ENCODE results near the gene TMPRSS11A. TPM values are rescaled to one million over a fixed set of nuclear protein-coding genes. Genes with fewer than 3 reads are reported as not detected.
A peak's percentile ranks its signal among the peaks of the same experiment; 100 is the strongest.

TMPRSS11A gene
- total RNA-seq, 2 donors from 2014 or later = not detected

GRCh38 chr4:67874986-67875385 lies 88.3 kb downstream of the TMPRSS11A start:
- TF ChIP-seq CTCF (IDR thresholded peaks at IDR 0.05) = no peak
- no peak for TF ChIP-seq POLR2A (IDR thresholded peaks at IDR 0.05)
- Histone ChIP-seq H3K36me3 (replicated peaks in 1 of 2; ENCODE audit: insufficient read depth in 1 of 2, low read depth in 2 of 2) (no peaks in the 10 kb centered on the region), H3K9me3 (no peaks in the 10 kb centered on the region), H3K4me1 (no peaks in the 10 kb centered on the region), H3K27me3 (no peaks in the 10 kb centered on the region), H3K27ac (no peak overlapping the region), H3K4me3 (no peak overlapping the region)
- intact Hi-C loops (cut with DNase I) = loop anchor here (5.0 kb wide), 1 partner anchor 297 kb away; no protein-coding TSS in a partner anchor
- ATAC-seq = no peak
- WGBS, 2 donors = 65 to 69% methylated on average over 2 of the region's 2 CpGs
- DNase-seq = no peak

DNA sequence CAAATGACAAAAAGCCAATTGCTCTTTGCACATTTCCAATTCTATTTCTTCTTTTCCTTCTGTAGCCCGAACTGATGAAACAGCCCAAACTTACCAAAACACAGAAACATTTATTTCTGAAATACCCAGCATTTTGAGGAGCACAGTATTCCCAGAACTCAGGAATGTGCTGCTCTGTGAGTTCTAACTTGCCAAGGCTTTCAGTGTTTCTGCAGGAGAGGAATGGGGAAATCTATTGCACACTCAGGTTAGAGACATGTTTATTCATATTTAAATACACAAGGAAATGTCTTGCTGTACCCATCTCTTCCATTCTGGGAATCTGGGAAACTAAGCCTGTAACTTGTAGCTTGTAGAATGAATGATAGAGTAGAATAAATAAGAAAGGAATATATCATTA lies 90.2 kb downstream of the TMPRSS11A start:
- WGBS, 2 donors = 55 to 75% methylated on average over 1 of the region's 1 CpG
- Histone ChIP-seq H3K9me3 (no peaks in the 10 kb centered on the region), H3K36me3 (replicated peaks in 1 of 2; ENCODE audit: insufficient read depth in 1 of 2, low read depth in 2 of 2) (no peaks in the 10 kb centered on the region), H3K4me3 (no peak overlapping the region), H3K27me3 (no peaks in the 10 kb centered on the region), H3K4me1 (no peaks in the 10 kb centered on the region), H3K27ac (no peak overlapping the region)
- DNase-seq (no peak), ATAC-seq (no peak)
- intact Hi-C loops (cut with DNase I) = no loop called here
- TF ChIP-seq CTCF (IDR thresholded peaks at IDR 0.05) (no peak), POLR2A (IDR thresholded peaks at IDR 0.05) (no peak)

DNA sequence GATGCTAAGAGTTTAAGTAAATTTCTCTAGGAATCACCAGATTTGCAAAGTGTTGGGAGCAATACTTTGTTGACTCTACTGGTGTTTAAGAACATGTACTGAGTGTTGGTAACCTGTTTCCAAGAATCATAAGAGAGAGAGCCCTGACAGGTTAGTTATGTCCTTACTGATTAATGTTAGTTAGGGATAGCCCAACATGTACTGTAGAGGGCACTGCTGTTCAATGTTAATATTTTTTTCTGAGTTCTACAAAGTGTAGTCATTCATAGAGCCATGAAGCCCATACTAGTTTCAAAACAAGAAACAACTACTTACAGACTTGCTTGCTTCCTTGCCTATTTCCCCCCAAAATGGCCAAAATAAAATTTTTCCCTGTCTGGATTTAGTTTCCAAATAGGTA lies 91.4 kb downstream of the TMPRSS11A start:
- intact Hi-C loops (cut with DNase I) = no loop called here
- H3K27ac ChIP-seq = no peak overlapping the region
- H3K4me1 ChIP-seq = no peaks in the 10 kb centered on the region
- H3K27me3 ChIP-seq = no peaks in the 10 kb centered on the region
- no peaks in the 10 kb centered on the region for H3K9me3 ChIP-seq
- no peak for DNase-seq
- TF ChIP-seq POLR2A (IDR thresholded peaks at IDR 0.05) (no peak), CTCF (IDR thresholded peaks at IDR 0.05) (peak in 6 of 7 experiments; percentile 16 to 56 (median 34))
- peak; percentile 53 for ATAC-seq
- H3K4me3 ChIP-seq = no peak overlapping the region
- H3K36me3 ChIP-seq (replicated peaks in 1 of 2; ENCODE audit: insufficient read depth in 1 of 2, low read depth in 2 of 2) = no peaks in the 10 kb centered on the region

DNA sequence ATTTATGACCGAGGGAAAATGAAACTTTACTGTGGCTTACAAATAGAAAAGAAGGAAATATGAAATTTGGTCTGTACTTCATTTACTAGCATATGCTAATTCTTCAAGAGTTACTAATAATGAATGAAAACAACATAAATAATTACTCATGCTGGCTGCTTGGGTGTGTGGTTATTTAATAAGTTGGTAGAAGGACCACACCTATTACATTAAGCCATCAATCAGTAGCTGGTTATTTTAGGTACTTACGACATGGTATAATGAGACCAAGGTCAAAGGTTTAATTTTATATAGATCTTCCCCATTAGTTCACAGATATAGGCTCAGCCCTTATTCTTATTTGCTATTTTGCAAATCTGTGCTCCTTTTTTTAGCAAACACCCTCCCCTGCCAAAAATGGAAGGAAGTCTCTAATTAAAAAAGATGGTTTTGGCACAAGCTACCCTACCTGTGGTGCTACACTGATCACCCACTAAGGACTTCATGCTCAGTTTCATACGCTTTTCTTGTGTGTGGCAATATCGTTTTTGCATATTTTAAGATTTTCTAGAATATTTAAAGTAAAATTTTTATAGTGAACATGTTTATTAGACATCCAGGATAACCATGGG lies 93.6 kb downstream of the TMPRSS11A start:
- H3K27ac ChIP-seq = no peak overlapping the region
- H3K4me1 ChIP-seq = no peaks in the 10 kb centered on the region
- WGBS, 2 donors = 55 to 58% methylated on average over 4 of the region's 4 CpGs
- intact Hi-C loops (cut with DNase I) = no loop called here
- DNase-seq = no peak
- no peak for ATAC-seq
- H3K27me3 ChIP-seq = no peaks in the 10 kb centered on the region
- H3K4me3 ChIP-seq = no peak overlapping the region
- no peak for TF ChIP-seq CTCF (IDR thresholded peaks at IDR 0.05)
- TF ChIP-seq POLR2A (IDR thresholded peaks at IDR 0.05) = no peak
- no peaks in the 10 kb centered on the region for H3K36me3 ChIP-seq (replicated peaks in 1 of 2; ENCODE audit: insufficient read depth in 1 of 2, low read depth in 2 of 2)
- H3K9me3 ChIP-seq = no peaks in the 10 kb centered on the region

- no peaks in the 10 kb centered on the region for H3K9me3 ChIP-seq
- no peaks in the 10 kb centered on the region for H3K36me3 ChIP-seq (replicated peaks in 1 of 2; ENCODE audit: insufficient read depth in 1 of 2, low read depth in 2 of 2)
- no peaks in the 10 kb centered on the region for H3K4me1 ChIP-seq
- intact Hi-C loops (cut with DNase I) = no loop called here
- DNase-seq (no peak), ATAC-seq (no peak)
- 59 to 70% methylated on average over 6 of the region's 6 CpGs for WGBS, 2 donors
- no peak overlapping the region for H3K4me3 ChIP-seq
- no peaks in the 10 kb centered on the region for H3K27me3 ChIP-seq
- TF ChIP-seq POLR2A (IDR thresholded peaks at IDR 0.05) (no peak), CTCF (IDR thresholded peaks at IDR 0.05) (no peak)
- H3K27ac ChIP-seq = no peak overlapping the region
These were observed 101.8 kb downstream of the TMPRSS11A start for GRCh38 chr4:67861513-67861912.
